Measurements from ENCODE around the gene KCNQ1.

The KCNQ1 gene

DNA sequence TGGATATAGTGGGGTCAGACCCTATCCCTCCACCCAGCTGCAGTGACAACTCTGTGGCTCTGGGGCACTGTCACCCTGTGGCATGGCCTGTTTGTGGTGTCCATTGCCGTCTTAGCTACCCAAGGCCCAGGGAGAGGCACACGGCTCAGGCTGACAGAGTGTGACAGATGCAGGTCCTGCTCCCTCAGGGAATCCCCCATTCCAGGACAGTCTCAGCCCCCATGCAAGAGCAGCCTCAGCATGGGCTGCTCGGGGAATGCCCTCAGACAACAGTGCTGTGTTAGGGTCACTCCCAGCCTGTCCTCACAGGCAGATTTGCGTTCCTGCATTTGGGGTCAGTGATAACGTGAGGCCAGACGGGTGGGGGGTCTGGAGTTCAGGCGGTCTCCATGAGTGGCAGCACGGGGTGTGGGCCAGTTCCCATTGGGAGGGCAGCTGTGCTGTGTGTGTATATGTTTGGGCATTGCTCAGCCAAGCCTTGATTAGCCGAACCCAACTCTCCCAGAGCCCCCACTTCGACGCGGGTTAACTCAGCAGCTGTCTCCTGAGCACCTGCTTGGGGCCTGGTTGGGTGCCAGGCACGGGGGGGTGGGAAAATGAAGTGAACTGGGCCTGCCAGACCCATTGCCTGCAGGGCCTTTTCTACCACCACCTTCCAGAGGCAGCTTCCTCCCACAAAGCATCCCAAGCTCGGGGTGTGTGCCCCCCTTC lies 260.2 kb downstream of the KCNQ1 start:
- no peak for TF ChIP-seq GATA3 (IDR thresholded peaks at IDR 0.05; ENCODE audit: low read depth, low read length)
- TF ChIP-seq GATA2 (IDR thresholded peaks at IDR 0.05; ENCODE audit: low read depth, low read length): no peak

DNA sequence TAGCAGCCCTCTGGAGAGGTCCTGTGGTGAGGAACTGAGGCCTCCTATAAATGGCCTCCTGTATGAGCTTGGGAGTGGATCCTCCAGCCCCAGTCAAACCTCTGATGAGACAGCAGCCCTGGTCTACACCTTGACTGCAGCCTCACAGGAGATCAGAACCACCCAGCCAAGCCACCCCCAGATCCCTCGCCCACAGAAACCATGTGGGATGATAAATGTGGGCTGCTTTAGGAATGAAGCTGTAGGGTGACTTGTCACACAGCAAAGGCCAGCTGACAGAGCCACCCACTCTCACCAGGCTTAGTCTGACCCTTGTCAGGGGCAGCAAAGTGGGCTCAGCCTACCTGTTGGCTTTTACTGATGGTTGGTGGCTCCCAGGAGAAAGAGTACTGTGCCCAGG lies 261.5 kb downstream of the KCNQ1 start:
- no peak for TF ChIP-seq GATA2 (IDR thresholded peaks at IDR 0.05; ENCODE audit: low read depth, low read length)
- no peak for TF ChIP-seq GATA3 (IDR thresholded peaks at IDR 0.05; ENCODE audit: low read depth, low read length)

DNA sequence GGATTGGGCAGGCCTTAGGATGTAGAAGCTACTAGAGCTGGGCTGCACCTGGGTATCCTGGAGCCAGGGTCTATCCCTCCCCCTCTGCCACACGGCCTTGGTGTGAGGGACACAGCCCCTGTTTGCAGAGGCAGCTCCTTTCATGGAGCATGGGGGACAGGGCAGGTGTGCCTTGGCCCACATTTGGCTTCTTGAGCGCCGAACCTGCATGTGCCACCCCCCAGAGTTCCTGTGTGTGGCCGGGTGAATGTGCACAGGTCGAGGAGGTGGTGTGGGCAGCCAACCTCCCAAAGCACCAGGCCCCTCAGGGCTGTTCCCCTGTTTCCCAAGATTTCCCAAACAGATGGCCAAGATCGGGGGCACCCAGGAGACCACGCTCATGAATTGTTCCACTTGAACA lies 262.9 kb downstream of the KCNQ1 start:
- no peak for TF ChIP-seq GATA2 (IDR thresholded peaks at IDR 0.05; ENCODE audit: low read depth, low read length)
- no peak for TF ChIP-seq GATA3 (IDR thresholded peaks at IDR 0.05; ENCODE audit: low read depth, low read length)

DNA sequence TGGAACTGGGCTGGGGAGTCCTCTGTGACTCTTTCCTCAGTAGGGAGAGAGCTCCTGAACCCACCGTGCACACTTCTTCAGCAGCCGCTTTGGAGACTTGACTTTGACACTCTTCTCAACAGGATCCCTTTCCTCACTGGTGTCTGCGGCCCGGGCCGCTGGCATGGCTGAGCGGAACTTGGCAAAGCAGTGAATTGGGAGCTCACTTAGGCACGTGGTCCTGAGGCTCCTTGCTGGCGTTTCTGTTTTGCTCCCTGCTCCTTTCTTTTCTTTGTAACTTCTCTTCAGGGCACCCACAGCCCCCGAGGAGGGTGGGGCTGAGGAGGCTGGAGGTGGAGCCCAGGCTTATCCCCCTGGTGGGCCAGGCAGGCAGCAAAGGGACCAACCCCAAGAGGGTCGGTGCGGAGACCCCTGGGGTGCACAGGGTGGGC lies 263.4 kb downstream of the KCNQ1 start:
- TF ChIP-seq GATA3 (IDR thresholded peaks at IDR 0.05; ENCODE audit: low read depth, low read length): no peak
- TF ChIP-seq GATA2 (IDR thresholded peaks at IDR 0.05; ENCODE audit: low read depth, low read length): no peak

DNA sequence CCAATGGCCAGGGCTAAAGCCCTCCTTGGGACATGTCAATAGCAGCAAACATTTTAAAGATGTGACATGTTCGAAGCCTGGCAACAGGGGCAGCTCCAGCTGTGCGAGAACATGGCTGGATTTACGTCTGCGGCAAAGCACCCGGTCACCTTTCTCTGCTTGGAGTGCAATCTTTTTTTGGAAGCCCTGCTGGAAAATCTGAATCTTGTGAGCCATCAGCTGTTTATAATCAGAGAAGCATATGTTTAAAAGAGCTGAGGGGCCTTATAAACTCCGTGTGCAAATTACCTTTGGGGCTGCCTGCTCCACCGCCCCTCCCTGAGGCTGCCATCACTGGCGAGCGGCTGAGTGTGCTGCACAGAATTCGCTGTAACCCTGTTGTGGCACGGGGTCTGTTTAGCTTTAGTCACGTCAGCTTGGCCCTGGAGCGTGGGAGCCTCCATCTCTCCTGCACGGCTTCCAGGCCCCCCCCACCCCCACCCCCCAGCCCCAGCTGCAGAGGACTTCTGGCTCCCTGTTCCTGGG lies 264.0 kb downstream of the KCNQ1 start:
- TF ChIP-seq GATA2 (IDR thresholded peaks at IDR 0.05; ENCODE audit: low read depth, low read length) (no peak), GATA3 (IDR thresholded peaks at IDR 0.05; ENCODE audit: low read depth, low read length) (no peak)

DNA sequence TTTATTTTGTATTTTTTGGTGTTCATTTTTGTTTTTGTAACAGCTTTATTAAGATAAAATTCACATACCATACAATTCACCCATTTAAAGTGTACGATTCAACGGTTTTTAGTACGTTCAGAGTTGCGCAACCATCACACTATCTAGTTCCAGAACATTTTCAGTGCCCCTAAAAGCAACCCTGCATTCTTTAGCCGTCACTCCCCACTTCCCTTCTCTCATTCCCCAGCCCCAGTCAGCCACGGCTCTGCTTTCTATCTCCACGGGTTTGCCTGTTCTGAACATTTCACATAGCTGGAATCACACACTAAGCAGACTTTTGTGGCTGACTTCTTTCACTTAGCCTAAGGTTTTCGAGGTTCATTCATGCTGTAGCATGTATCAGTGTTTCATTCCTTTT lies 264.6 kb downstream of the KCNQ1 start:
- TF ChIP-seq GATA2 (IDR thresholded peaks at IDR 0.05; ENCODE audit: low read depth, low read length) (no peak), GATA3 (IDR thresholded peaks at IDR 0.05; ENCODE audit: low read depth, low read length) (no peak)

DNA sequence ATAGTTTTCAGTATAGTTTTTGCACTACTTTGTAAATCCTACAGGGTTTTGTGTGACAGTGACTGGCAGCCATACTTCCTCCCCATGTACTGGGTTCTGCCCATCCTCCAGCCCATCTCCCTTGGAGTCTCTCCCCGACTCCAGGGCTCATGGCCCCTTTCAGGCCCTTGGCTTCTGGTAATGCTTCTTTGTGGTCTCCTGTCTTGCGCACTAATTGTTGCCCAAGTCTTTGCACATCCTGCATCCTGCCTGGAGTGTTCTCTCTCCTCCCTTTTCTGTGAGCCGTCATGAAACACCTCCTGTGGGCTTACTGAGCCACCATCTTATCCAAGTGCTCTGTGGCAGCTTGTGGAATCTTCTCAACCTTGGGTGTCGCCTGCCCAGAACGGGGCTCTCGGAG lies 266.4 kb downstream of the KCNQ1 start:
- TF ChIP-seq GATA2 (IDR thresholded peaks at IDR 0.05; ENCODE audit: low read depth, low read length) (no peak), GATA3 (IDR thresholded peaks at IDR 0.05; ENCODE audit: low read depth, low read length) (no peak)

DNA sequence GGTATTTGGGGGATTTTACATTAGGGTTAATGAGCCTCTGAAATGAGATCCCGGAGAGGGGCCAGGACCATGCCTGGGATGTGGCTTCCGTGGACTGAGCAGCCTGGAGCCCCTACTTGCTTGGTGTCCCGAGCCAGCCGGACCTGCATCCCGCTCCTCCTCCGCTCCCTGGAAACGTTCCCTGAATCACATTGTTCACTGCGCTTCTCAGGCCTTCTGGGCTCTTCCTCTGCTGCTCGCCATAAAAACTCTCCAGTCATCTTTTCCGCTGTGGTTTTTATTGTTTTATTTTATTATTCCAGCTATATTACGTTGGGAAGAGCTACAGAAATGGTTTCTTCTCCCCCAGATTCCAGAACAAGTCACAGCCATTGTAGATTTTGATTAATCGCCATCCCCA lies 268.3 kb downstream of the KCNQ1 start:
- TF ChIP-seq GATA3 (IDR thresholded peaks at IDR 0.05; ENCODE audit: low read depth, low read length) (no peak), GATA2 (IDR thresholded peaks at IDR 0.05; ENCODE audit: low read depth, low read length) (no peak)

DNA sequence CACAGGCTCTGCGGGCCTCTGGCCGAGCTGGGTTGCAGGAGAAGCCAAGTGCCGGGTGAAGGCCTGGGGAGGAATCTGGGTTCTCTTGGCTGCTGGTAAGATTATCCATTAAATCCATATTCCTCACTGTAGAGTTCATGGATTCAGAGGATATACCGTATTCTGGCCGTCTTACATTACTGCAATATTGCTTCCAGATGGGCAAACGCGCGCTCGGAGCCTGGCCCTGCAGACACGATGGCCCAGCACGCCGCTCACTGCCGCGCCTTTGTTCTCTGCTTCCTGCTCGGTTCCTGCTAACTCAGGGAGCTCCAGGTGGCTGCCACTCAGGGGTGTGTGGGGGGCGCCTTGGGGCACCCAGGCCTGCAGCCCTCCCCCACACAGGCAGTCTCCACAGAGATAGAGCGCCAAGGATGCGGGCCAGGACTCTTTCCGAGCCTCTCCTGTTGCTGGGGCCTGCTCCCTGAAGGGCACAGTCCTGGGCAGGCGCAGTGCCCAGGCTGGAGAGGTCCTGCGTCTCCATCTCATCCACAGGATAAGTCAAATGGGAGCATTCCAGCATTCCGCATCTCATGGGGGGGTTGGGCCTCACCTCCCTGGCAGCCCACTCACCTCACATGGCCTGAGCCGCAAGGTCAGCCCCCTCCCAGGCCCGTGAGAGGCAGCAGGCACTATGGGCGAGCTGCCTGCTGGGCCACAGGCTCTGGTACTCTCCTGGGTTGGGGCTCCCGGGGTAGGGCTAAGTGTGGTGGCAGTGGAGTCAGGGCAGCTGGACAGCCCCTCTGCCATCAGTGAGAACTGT lies 269.1 kb downstream of the KCNQ1 start:
- TF ChIP-seq GATA2 (IDR thresholded peaks at IDR 0.05; ENCODE audit: low read depth, low read length) (no peak), GATA3 (IDR thresholded peaks at IDR 0.05; ENCODE audit: low read depth, low read length) (no peak)

DNA sequence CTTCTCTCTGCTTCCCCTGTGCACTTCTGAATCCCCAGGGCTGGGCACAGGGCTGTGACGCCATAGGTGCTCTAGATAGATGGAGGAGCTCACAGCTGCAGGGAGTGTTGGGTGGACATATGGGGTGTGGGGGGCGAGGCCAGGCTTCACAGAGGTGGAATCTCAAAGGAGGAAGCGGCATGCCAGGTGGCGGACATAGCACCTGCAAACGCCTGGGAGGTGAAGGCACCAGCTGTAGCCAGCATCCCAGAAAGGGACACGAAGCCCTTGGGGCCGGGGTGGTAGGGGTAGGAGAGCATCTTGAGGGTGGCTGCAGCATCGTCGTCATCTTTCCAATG lies 269.6 kb downstream of the KCNQ1 start:
- no peak for TF ChIP-seq GATA3 (IDR thresholded peaks at IDR 0.05; ENCODE audit: low read depth, low read length)
- TF ChIP-seq GATA2 (IDR thresholded peaks at IDR 0.05; ENCODE audit: low read depth, low read length): no peak

DNA sequence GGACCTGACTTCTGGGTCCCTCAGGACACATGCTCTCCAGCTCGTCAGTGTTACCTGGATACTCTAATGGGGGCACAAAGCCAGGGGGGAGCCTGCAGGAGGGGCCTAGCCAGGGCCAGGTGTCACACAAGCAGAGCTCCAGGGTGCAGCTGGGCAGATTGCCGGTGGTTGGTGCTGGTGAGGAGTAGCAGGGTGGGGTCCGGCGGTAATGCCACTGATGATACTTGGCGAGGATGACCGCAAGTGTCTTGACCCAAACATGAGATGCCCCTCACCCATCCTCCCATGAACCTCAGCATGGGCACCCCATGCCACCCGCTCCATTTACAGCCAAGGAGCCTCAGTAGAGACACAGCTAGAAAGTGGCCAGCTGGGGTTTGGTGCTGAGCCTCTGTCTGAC lies 270.1 kb downstream of the KCNQ1 start:
- no peak for TF ChIP-seq GATA3 (IDR thresholded peaks at IDR 0.05; ENCODE audit: low read depth, low read length)
- no peak for TF ChIP-seq GATA2 (IDR thresholded peaks at IDR 0.05; ENCODE audit: low read depth, low read length)

DNA sequence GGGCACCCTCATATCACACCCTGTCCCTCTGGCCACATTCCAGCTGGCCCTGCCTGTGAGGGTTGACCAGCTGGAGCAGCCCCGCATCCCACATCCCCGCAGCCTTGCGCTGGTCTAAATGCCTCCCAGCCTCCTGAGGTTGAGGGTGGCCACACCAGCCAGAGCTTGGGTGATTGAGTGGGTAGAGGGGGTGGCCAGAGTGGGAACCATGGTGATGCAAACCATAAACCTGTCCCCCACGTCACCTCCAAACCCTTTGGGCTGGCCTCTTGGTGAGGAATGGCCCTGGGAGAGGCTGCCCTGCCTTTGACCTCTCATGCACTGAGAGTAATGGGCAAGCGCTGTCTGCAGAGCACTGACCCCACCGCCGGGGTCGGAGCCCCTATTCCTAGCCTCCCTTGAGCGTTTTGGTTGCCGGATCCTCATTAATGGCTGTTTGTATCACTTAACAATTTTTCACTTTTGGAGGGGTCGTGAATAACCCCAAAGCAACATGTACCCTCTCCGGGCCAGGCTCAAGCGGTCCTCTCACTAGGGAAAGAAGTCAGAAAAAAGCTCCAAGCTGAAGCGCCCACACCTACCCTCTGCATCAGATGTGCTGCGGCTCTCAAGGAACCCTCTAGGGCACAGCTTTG lies 271.0 kb downstream of the KCNQ1 start:
- TF ChIP-seq GATA2 (IDR thresholded peaks at IDR 0.05; ENCODE audit: low read depth, low read length) (no peak), GATA3 (IDR thresholded peaks at IDR 0.05; ENCODE audit: low read depth, low read length) (no peak)

DNA sequence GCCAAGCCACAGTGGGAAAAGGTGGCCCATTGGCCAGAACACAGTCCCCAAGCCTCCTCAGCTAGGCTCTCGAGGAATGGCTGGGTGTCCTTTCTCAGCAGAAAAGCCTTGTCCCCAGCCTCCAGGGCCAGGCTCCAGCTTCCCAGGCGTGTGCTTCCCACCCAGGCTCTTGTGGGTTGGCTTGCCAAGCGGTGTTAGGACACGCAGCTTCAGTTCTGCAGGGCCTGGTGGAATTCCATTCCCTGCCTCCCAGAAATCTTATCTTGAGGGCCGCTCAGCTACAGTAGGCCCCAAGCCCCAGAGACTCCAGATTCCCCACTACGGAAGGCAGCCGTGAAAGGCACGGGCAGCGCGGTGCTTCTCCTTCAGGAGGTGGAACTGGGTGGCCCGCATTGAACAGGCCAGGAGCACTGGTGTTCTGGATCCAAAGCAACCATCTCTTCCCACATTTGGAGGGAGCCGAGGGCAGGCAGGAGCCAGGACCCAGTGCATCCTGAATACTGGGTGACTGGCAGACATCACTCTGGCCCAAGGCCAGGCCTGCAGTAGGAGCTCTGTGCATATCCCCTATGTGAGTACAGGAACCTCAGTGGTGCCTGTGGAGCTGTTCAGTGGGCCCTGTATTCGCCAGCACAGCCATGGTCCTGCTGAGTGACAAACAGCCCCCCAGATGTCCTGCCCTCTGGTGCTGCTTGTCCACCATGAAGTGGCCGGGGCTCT lies 271.7 kb downstream of the KCNQ1 start:
- TF ChIP-seq GATA3 (IDR thresholded peaks at IDR 0.05; ENCODE audit: low read depth, low read length): no peak
- TF ChIP-seq GATA2 (IDR thresholded peaks at IDR 0.05; ENCODE audit: low read depth, low read length): no peak
